LNCAP (cell line): ENCODE data around the gene B4GALT2.

Experiments
- TF ChIP-seq, protein P1 (sequence below): fragments of 450-650 bp; IDR thresholded peaks from 2 replicates; pipeline ENCODE4 v1.5.1; 2017; ENCODE audit warnings: mild to moderate bottlenecking

B4GALT2 gene

DNA sequence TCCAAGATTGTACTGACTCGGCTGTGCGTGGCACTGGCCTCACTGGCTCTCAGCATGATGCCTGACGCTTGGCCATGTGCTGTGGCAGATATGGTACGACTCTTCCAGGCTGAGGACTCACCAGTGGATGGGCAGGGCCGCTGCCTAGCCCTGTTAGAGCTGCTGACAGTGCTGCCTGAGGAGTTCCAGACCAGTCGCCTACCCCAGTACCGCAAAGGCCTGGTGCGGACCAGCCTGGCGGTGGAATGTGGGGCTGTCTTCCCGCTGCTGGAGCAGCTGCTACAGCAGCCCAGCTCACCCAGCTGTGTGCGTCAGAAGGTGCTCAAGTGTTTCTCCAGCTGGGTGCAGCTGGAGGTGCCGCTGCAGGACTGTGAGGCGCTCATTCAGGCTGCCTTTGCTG, 29.3 kb upstream of the B4GALT2 start:
- TF ChIP-seq, protein P1, sequence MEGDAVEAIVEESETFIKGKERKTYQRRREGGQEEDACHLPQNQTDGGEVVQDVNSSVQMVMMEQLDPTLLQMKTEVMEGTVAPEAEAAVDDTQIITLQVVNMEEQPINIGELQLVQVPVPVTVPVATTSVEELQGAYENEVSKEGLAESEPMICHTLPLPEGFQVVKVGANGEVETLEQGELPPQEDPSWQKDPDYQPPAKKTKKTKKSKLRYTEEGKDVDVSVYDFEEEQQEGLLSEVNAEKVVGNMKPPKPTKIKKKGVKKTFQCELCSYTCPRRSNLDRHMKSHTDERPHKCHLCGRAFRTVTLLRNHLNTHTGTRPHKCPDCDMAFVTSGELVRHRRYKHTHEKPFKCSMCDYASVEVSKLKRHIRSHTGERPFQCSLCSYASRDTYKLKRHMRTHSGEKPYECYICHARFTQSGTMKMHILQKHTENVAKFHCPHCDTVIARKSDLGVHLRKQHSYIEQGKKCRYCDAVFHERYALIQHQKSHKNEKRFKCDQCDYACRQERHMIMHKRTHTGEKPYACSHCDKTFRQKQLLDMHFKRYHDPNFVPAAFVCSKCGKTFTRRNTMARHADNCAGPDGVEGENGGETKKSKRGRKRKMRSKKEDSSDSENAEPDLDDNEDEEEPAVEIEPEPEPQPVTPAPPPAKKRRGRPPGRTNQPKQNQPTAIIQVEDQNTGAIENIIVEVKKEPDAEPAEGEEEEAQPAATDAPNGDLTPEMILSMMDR = no peak

DNA sequence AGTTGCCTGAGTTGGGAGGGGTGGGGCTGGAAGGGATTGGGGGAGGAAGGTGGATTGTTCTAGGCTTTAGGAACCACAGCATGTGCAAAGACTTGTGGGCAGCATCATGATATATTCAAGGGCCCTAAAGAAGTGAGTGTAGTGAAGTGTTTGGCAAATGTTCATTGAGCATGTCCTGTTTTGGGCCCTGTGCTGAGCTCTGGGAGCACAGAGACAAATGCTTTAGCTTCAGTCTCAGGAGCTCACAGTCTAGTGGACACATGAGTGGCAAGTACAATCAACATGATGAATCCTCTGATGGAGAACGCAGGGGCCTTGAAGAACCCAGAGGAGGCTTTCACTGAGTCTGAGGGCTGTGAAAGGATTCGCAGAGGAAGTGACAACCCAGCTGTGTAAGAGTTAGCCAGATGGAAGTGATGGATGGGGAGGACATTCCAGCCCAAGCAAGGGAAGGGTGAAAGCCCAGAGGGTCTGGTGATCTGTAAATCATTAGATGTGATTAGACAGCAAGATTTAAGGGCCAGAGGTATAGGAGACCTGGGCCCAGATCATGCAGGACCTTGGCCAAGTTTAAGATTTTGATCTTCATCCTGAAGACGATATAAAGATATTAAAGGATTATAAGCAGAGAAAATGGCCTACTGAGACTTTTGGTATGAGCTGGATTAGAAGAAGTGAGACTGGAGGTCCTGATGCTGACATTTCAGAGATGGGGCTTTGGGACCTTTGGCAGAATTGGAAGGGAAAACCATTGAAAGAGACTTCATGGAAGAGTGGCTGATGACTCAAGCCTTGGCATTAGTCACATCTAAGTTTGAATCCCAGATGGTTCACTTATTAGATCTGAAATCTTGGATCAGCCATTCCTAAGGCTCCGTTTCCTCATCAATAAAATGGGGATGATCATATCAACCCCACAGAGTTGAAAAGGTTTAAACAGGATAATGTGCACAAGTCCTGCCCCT, 27.7 kb upstream of the B4GALT2 start:
- TF ChIP-seq, protein P1 = no peak

DNA sequence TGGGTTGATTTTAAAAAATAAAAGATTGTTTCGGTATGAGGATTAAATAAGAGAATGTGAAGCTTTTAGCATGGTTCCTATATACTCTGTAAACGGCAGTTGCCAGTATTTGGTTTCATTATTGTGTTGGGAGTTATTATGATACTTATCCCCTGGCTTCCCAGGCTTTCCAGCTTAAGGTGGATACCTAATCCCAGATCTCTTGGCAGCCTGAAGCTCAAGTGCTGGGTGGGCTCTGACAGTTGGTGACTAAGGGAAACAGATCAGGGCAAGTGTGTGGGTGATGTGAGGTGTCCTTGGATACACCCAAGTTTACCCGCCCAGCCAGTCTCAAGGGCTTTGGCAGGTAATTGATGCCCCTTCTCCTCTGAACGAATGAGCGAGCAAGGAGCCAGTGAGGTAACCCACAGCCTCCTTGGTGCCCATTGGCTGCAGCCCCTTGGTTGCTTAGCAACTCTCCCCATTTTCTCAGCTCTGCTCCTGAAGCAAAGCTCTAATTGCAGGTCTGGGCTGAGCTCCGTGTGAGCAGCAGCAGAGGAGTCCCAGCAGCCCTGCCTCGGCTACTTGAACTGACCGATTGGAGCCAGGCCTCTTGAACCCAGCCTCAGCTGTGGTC, 26.2 kb upstream of the B4GALT2 start:
- TF ChIP-seq, protein P1 = no peak

DNA sequence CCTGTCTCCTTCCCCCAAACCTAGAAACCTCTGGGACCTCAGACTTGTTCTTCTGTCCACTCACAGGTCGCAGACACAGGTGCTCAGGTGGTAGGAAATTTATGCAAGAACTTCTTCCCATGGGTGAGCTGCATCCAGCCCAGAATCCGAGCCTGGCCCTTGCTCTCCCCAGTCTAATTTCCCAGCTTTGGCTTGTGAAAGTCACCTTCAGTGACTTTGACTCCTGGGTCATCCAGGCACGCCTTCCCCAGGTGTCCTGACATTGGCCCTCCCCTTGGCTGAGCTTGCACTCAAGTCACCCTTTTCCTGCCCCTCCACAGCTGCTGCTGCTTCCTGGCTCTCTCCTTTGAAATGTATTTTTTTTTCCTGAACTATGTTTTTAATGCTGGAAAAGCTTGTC, 25.6 kb upstream of the B4GALT2 start:
- TF ChIP-seq, protein P1 = no peak

DNA sequence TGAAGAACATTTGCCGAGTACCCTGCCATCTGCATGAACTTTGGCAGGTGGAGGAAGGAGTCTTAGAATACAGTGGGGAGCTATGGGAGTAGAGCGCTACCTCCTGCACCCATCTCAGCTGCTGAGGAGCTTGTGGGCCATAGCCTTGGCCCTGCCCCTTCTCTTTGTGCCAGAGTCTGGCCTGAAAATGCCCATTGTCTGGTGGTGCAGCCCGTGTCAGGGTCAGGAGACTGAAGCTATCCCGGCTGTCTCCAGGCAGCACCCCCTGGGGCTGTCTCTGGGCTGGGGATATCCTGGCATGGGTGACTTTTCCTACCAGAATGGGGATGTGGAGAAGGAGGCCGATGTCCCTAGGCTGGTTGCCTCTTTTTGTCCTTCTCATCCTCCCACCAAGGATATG, 25.0 kb upstream of the B4GALT2 start:
- TF ChIP-seq, protein P1 = no peak

DNA sequence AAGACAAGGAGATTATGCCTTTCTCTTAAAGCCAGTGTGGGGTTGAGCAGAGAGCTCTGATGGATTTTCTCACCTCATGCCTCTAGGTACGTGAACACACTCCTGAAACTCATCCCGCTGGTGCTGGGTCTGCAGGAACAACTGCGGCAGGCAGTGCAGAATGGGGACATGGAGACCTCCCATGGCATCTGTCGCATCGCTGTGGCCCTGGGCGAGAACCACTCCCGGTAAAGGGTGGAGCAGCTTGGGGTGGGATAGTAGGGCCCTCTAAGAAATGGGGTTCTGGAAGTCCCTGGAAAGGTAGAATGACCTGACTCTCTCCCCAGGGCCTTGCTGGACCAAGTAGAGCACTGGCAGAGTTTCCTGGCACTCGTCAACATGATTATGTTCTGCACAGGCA, 22.8 kb upstream of the B4GALT2 start:
- TF ChIP-seq, protein P1 = no peak

GRCh38 chr1:43957407-43958040, 21.5 kb upstream of the B4GALT2 start:
- TF ChIP-seq, protein P1 = no peak
